ENCODE measurements around the gene TTC7B. TPM values are rescaled to one million over a fixed set of nuclear protein-coding genes. Genes with fewer than 3 reads are reported as not detected.

Gene TTC7B
- polyA plus RNA-seq, 1 donor (not counting 4 experiments of a cell fraction or from before 2014, with no cell fraction given) = 21.4 TPM

DNA sequence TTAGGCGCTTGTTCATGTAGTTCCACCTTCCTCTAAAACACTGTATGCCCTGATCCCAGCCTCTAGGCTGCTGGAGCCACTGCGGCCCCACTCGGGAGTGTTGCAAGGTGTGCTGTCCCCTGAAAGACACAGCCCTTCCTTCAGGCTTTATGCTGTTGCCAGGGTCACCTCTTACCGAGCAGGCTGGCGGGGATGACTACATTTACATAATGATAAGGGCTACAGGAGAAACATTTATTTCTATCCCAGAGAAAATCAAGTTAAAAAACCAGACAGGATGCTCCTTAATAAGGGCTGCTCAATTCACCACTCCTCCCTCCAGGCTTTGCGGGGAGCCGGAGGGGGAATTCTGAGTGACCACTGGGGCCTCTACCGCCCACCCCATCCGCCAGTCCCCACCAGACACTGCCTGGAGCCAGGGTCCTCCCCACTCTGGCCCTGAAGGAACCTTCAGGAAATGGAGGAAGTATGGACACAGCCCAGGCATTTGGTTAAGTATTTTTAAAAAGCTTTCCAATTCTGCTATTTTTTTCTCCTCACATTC, 200.6 kb downstream of the TTC7B start:
- DNase-seq (ENCODE audit: low read depth, low spot score) (no peak), FAIRE-seq (no peak)
- TF ChIP-seq, protein P1, sequence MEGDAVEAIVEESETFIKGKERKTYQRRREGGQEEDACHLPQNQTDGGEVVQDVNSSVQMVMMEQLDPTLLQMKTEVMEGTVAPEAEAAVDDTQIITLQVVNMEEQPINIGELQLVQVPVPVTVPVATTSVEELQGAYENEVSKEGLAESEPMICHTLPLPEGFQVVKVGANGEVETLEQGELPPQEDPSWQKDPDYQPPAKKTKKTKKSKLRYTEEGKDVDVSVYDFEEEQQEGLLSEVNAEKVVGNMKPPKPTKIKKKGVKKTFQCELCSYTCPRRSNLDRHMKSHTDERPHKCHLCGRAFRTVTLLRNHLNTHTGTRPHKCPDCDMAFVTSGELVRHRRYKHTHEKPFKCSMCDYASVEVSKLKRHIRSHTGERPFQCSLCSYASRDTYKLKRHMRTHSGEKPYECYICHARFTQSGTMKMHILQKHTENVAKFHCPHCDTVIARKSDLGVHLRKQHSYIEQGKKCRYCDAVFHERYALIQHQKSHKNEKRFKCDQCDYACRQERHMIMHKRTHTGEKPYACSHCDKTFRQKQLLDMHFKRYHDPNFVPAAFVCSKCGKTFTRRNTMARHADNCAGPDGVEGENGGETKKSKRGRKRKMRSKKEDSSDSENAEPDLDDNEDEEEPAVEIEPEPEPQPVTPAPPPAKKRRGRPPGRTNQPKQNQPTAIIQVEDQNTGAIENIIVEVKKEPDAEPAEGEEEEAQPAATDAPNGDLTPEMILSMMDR (optimal IDR thresholded peaks at IDR 0.05 in 1 of 3, IDR thresholded peaks at IDR 0.05 in 1 of 3, conservative IDR thresholded peaks at IDR 0.05 in 1 of 3; ENCODE audit: extremely low read depth in 1 of 3, insufficient read depth in 2 of 3, low read length in 3 of 3) = no peak
- no peak for TF ChIP-seq EZH2 (IDR thresholded peaks at IDR 0.05; ENCODE audit: low read length)
- H4K20me1 ChIP-seq (ENCODE audit: control insufficient read depth, extremely low read depth, insufficient read depth, low read length) = no peaks in the 10 kb centered on the region
- H3K27me3 ChIP-seq (ENCODE audit: control insufficient read depth, extremely low read depth, insufficient read depth, low read length) = no peaks in the 10 kb centered on the region
- H3K79me2 ChIP-seq (ENCODE audit: control insufficient read depth, insufficient read depth, low read length) = no peaks in the 10 kb centered on the region
- H3K4me3 ChIP-seq (ENCODE audit: control insufficient read depth in 2 of 3, extremely low read depth in 1 of 3, insufficient read depth in 2 of 3, low read depth in 1 of 3, low read length in 3 of 3) = no peak overlapping the region
- peaks cover 8% of the 10 kb centered on the region for H3K4me1 ChIP-seq (ENCODE audit: control insufficient read depth, extremely low read depth, insufficient read depth, low read length)
- H2AFZ ChIP-seq (ENCODE audit: control insufficient read depth, low read length) = no peak overlapping the region
- dilution Hi-C loops (cut with MboI; ENCODE audit: extremely low pct_ligation_motif_present, low sequenced_read_pairs) = no loop called here
- no peaks in the 10 kb centered on the region for H3K9me3 ChIP-seq (ENCODE audit: control insufficient read depth, low read depth, low read length)
- no peaks in the 10 kb centered on the region for H3K36me3 ChIP-seq (ENCODE audit: control insufficient read depth in 2 of 2, extremely low read depth in 1 of 2, insufficient read depth in 2 of 2, low read length in 2 of 2)
- no peak overlapping the region for H3K9ac ChIP-seq (ENCODE audit: control insufficient read depth, extremely low read depth, insufficient read depth, low read length)
- no peak overlapping the region for H3K4me2 ChIP-seq (ENCODE audit: control insufficient read depth, extremely low read depth, insufficient read depth, low read depth, low read length)
- H3K9me1 ChIP-seq (ENCODE audit: control insufficient read depth, extremely low read depth, insufficient read depth, low read length) = no peaks in the 10 kb centered on the region
- H3K27ac ChIP-seq (ENCODE audit: control insufficient read depth, insufficient read depth, low read length) = no peak overlapping the region

DNA sequence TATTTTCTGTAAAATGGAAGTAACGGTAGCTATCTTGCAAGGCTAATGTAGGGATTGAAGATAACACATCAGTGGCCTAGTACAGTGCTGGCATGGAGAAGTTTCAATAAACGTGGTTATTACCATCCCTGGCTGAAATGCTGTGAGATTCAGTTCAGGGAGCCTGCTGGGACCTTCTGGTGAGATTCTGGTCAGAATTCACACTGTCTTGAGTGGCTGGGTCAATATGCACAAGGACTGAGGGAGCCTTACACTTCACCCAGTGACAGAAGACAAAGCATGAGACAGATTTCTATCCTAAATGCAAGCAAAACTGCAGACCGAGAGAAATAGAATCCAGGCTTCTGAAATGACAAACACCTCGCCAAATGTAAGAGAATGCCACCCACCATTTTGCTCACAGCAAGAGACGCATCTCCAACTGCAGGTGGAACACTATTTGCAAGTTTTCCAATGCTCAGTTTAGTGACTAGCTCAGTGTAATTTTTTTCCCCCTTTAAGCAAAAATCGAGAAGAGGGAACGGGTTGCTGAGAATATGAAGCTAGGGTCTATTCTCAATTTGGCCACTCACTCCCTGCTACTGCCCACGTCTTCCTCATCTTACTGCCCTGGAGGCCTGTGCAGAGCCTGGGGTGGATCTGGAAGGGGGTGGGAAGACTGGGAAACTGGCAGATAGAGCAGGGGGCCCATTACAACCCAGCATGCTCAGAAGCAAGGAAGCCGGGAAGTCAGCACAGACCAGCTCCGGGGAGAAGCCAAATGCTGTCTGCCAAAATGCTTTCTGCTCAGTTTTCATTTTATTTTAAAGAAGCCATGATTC, 201.3 kb downstream of the TTC7B start:
- no peaks in the 10 kb centered on the region for H4K20me1 ChIP-seq (ENCODE audit: control insufficient read depth, extremely low read depth, insufficient read depth, low read length)
- dilution Hi-C loops (cut with MboI; ENCODE audit: extremely low pct_ligation_motif_present, low sequenced_read_pairs) = no loop called here

More for the DNA sequence above, 201.3 kb downstream of the TTC7B start:
- TF ChIP-seq EZH2 (IDR thresholded peaks at IDR 0.05; ENCODE audit: low read length) = no peak
- TF ChIP-seq, protein P1 (optimal IDR thresholded peaks at IDR 0.05 in 1 of 3, IDR thresholded peaks at IDR 0.05 in 1 of 3, conservative IDR thresholded peaks at IDR 0.05 in 1 of 3; ENCODE audit: extremely low read depth in 1 of 3, insufficient read depth in 2 of 3, low read length in 3 of 3) = no peak
- H2AFZ ChIP-seq (ENCODE audit: control insufficient read depth, low read length) = no peak overlapping the region
- peaks cover 1% of the 10 kb centered on the region for H3K4me1 ChIP-seq (ENCODE audit: control insufficient read depth, extremely low read depth, insufficient read depth, low read length)
- H3K27ac ChIP-seq (ENCODE audit: control insufficient read depth, insufficient read depth, low read length) = no peak overlapping the region
- H3K36me3 ChIP-seq (ENCODE audit: control insufficient read depth in 2 of 2, extremely low read depth in 1 of 2, insufficient read depth in 2 of 2, low read length in 2 of 2) = no peaks in the 10 kb centered on the region
- no peaks in the 10 kb centered on the region for H3K79me2 ChIP-seq (ENCODE audit: control insufficient read depth, insufficient read depth, low read length)
- no peak for FAIRE-seq
- no peaks in the 10 kb centered on the region for H3K27me3 ChIP-seq (ENCODE audit: control insufficient read depth, extremely low read depth, insufficient read depth, low read length)
- DNase-seq (ENCODE audit: low read depth, low spot score) = no peak
- no peaks in the 10 kb centered on the region for H3K9me1 ChIP-seq (ENCODE audit: control insufficient read depth, extremely low read depth, insufficient read depth, low read length)
- no peak overlapping the region for H3K9ac ChIP-seq (ENCODE audit: control insufficient read depth, extremely low read depth, insufficient read depth, low read length)
- no peaks in the 10 kb centered on the region for H3K9me3 ChIP-seq (ENCODE audit: control insufficient read depth, low read depth, low read length)
- H3K4me3 ChIP-seq (ENCODE audit: control insufficient read depth in 2 of 3, extremely low read depth in 1 of 3, insufficient read depth in 2 of 3, low read depth in 1 of 3, low read length in 3 of 3) = no peak overlapping the region
- no peak overlapping the region for H3K4me2 ChIP-seq (ENCODE audit: control insufficient read depth, extremely low read depth, insufficient read depth, low read depth, low read length)

Data from keratinocyte (primary cell).